ENCODE results near the gene ACADL. TPM values are rescaled to one million over a fixed set of nuclear protein-coding genes. Genes with fewer than 3 reads are reported as not detected.

ACADL gene
- under 0.01 TPM in 1 of 2 replicates, not detected in the other for total RNA-seq

GRCh38 chr2:210224941-210225672 is at the start of gene ACADL:
ACADL (minus strand) TSS chr2:210225447; CDS start chr2:210225263, 184 bp downstream.

GRCh38 chr2:210171309-210172218 is 53.7 kb downstream of the ACADL start, which contains the start of gene KANSL1L:
KANSL1L (minus strand) TSS chr2:210171409; CDS start chr2:210154582, 16,827 bp downstream.

Other genes starting within 250 kb of the ACADL start
- gene RPE, start 222.8 kb downstream of the ACADL start, total RNA-seq, result 122 and 151 TPM in 2 replicates
- 11.7 and 38.9 TPM in 2 replicates for gene KANSL1L, start 54.0 kb downstream of the ACADL start, total RNA-seq
- gene MYL1, start 89.7 kb upstream of the ACADL start, total RNA-seq, result not detected in 2 replicates

All from regular cardiac myocyte (primary cell).